HG03064 (cell line): ENCODE results near the gene TAF6.
"Not testable (repeated sequence)": the region's sequence is repeated elsewhere in the genome, so short reads cannot be mapped to it uniquely, and the experiment has no call there.

ENCODE experiments used
- ATAC-seq: cut with Tn5 transposase; IDR thresholded peaks from one replicate; pipeline ENCODE4 v1.9.1; 2021; ENCODE audit warnings: low read depth; ENCODE audit not compliant: unreplicated experiment

TAF6 gene

DNA sequence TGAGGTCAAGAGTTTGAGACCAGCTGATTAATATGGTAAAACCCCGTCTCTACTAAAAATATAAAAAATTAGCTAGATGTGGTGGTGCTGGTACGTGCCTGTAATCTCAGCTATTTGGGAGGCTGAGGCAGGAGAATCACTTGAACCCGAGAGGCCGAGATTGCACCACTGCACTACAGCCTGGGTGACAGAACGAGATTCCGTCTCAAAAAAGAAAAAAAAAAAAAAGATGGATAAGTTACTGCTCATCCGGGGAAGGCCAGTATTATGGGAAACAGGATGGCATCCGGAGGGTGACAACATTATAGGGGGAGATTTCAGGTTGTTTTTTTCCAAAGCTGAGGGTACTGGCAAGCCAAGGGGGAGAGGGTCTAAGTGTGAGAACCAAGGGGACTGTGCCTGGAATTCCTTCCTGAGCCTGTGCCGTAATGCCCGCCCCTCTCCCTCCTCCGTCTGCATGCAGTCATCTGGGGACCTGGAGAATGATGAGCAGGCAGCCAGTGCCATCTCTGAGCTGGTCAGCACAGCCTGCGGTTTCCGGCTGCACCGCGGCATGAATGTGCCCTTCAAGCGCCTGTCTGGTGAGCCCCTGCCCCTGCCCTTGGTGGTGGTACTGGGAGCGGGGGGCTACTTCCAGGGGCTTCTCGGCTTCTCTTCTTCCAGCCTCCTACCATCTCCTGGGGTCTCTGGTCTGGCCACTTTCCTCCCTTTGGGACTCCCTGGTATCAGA is 33.9 kb upstream of the TAF6 start:
- no peak for ATAC-seq

- ATAC-seq, result no peak
Observed at GRCh38 chr7:100152404-100152803, 33.2 kb upstream of the TAF6 start.

DNA sequence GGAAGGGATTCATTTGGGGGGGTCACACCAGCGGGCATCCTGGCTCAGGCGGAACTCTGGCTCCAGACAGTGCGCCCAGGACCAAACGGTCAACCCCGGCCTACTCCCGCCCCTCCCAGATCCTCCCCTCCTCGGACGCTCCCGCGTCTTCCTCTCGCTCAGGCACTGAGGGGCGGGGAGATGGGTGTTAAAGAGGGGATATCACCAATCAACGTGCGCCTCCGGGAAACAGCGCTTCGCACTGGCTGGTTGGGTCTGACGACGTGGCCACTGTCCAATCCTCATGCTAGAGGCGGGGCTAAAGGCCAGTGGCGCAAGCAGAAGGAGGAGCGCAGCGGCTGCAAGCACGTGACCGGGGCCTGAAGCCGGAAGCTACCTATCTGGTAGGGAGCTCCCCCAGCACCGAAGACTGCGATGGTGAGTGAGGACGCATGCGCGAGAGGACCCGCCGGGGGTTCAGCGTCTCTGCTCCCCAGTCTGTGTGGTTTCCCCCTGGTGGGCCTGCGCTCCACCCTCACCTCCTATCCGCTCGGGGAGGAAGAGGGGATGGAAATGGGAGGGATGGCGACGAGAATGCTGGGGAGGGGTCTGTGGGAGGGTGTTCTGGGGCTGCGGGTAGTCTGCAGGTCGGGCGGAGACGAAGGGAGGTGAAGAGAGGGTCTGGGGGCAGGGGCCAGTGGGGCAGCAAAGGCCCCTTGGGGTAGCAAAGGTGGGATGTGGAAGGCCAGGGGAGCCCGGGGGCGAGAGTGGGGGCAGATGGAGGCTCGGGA is 29.6 kb upstream of the TAF6 start, which contains the start of gene LAMTOR4:
LAMTOR4 (plus strand) TSS at position 360 of the 770 bp plus-strand sequence; CDS start at position 415, 55 bp downstream.
- ATAC-seq, result peak; percentile 96

DNA sequence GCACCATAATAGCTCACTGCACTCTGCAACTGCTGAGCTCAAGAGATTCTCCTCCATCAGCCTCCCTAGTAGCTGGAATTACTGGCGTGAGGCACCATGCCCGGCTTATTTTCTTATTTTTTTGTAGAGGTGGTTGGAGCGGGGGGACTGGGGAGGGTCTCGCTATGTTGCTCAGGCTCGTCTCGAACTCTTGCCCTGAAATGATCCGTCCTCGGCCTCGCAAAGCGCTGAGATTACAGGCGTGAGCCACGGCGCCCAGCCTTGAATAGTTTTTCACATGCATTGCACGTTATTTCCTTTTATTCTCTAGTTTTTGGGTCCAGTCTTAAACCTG is 29.0 kb upstream of the TAF6 start:
- no peak for ATAC-seq

GRCh38 chr7:100147278-100147677 is 28.1 kb upstream of the TAF6 start:
- no peak for ATAC-seq

DNA sequence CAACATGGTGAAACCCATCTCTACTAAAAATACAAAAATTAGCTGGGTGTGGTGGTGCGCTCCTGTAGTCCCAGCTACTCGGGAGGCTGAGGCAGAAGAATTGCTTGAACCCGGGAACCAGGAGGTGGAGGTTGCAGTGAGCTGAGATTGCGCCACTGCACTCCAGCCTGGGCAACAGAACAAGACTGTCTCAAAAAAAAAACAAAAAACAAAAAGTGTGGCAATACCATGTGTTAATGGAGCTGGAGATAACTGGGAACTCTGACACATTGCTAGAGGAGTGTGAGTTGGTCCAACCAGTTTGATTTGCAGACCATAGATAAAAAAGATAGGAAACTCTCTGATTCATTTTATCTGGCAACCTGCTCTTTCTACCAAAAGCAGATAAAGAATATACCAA is 27.2 kb upstream of the TAF6 start:
- not testable (repeated sequence) for ATAC-seq

DNA sequence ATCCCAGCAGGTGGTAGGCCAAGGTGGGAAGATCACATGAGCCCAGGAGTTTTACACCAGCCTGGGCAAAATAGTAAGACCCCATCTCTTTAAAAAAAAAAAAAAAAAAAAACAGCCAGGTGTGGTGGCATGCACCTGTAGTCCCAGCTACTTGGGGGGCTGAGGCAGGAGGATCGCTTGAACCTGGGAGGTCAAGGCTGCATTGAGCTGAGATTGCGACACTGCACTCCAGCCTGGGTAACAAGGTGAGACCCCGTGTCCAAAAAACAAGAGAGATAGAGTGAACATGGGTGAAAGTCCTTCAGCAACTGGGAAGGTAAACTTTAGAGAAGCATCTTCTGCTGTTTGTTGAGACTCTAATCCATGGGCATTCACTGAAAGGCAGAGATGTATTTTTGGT is 23.3 kb upstream of the TAF6 start:
- ATAC-seq, result no peak

GRCh38 chr7:100141555-100141949 is 22.4 kb upstream of the TAF6 start:
- no peak for ATAC-seq

- no peak for ATAC-seq
Observed at GRCh38 chr7:100137851-100138760, 18.9 kb upstream of the TAF6 start.

- no peak for ATAC-seq
Observed at GRCh38 chr7:100132697-100133151, 13.6 kb upstream of the TAF6 start.

GRCh38 chr7:100132126-100132525 is 13.0 kb upstream of the TAF6 start:
- no peak for ATAC-seq

GRCh38 chr7:100130608-100131453 is 11.7 kb upstream of the TAF6 start:
- no peak for ATAC-seq

GRCh38 chr7:100130220-100130607 is 11.1 kb upstream of the TAF6 start:
- not testable (repeated sequence) for ATAC-seq

DNA sequence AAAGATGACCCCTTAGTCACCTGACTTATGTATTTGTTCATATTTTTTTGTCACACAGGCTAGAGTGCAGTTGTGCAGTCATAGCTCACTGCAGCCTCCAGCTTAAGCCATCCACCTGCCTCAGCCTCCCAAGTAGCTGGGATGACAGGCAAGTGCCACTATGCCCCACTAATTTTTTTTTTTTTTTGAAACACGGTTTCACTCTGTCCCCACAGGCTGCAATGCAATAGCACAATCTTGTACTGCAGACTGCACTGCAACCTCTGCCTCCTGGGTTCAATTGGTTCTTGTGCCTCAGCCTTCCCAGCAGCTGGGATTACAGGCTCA is 9.4 kb upstream of the TAF6 start:
- no peak for ATAC-seq

DNA sequence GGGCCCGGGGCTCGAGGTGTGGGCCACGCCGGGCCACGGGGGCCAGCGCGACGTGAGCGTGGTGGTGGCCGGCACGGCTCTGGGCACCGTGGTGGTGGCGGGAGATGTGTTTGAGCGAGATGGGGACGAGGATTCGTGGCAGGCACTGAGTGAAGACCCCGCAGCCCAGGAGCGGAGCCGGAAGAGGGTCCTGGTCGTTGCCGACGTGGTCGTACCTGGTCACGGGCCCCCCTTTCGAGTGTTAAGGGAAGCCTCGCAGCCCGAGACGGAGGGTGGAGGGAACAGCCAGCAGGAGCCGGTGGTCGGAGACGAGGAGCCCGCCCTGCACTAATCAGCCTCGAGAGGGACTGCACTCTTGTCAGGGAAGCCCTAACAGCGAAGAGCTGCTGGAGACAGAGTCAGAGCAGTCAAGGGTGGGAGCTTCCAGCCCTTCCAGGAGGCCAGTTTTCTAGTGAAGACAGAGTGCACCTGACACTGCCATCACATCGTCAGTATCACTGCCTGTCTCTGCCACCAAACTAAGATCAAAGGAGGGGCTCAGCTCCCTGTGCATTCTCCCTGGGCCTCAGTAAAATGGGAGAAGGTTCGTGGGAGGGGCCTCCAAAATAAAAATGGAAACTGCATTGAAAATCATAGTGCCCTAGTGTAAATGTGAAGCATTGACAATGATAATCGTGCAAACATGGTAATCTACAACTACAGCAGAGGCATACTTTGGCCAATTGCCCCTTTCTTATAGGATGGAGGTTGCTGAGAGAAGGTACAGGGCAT is 8.9 kb upstream of the TAF6 start:
- no peak for ATAC-seq

- ATAC-seq, result peak; percentile 48
Observed at GRCh38 chr7:100126931-100127865, 8.0 kb upstream of the TAF6 start, which contains the start of gene MBLAC1. Gene MBLAC1 (plus strand): TSS chr7:100126967. CDS start chr7:100127396, 429 bp downstream.

- peak; percentile 53 for ATAC-seq
Observed at GRCh38 chr7:100126239-100126930, 7.2 kb upstream of the TAF6 start.
